IPS-15b (cell line): ENCODE results near the gene CD46.
A peak's percentile ranks its signal among the peaks of the same experiment; 100 is the strongest.
"Not testable (repeated sequence)": the region's sequence is repeated elsewhere in the genome, so short reads cannot be mapped to it uniquely, and the experiment has no call there.

Source experiments
- H3K27me3 ChIP-seq: one replicate; pipeline ENCODE4 v1.6.1; 2013; ENCODE audit warnings: low read length; ENCODE audit not compliant: control insufficient read depth, insufficient read depth
- H3K36me3 ChIP-seq: one replicate; pipeline ENCODE4 v1.6.1; 2013; ENCODE audit warnings: low read length; ENCODE audit not compliant: control insufficient read depth, insufficient read depth
- H3K4me1 ChIP-seq: one replicate; pipeline ENCODE4 v1.6.1; 2013; ENCODE audit warnings: mild to moderate bottlenecking, low read length; ENCODE audit not compliant: control insufficient read depth, insufficient read depth
- H3K4me3 ChIP-seq: one replicate; pipeline ENCODE4 v1.5.1; 2013; ENCODE audit warnings: low read depth, low read length
- H3K9ac ChIP-seq: one replicate; pipeline ENCODE4 v1.6.1; 2013; ENCODE audit warnings: low read depth, mild to moderate bottlenecking, low read length
- H3K9me3 ChIP-seq: one replicate; pipeline ENCODE4 v1.6.1; 2013; ENCODE audit warnings: mild to moderate bottlenecking, low read length; ENCODE audit not compliant: control insufficient read depth, insufficient read depth

Gene CD46

GRCh38 chr1:207754011-207754410, 2.2 kb downstream of the CD46 start:
- peak overlapping the region; percentile 99 for H3K4me3 ChIP-seq
- H3K9me3 ChIP-seq: no peaks in the 10 kb centered on the region
- H3K36me3 ChIP-seq: no peaks in the 10 kb centered on the region
- H3K9ac ChIP-seq: no peak overlapping the region
- H3K4me1 ChIP-seq: peaks cover 21% of the 10 kb centered on the region
- H3K27me3 ChIP-seq: no peaks in the 10 kb centered on the region

- Histone ChIP-seq H3K4me3 (no peak overlapping the region), H3K9ac (peak overlapping the region; percentile 0), H3K27me3 (no peaks in the 10 kb centered on the region), H3K9me3 (no peaks in the 10 kb centered on the region), H3K4me1 (peaks cover 21% of the 10 kb centered on the region), H3K36me3 (no peaks in the 10 kb centered on the region)
Measured at GRCh38 chr1:207754974-207755700, 3.3 kb downstream of the CD46 start.

DNA sequence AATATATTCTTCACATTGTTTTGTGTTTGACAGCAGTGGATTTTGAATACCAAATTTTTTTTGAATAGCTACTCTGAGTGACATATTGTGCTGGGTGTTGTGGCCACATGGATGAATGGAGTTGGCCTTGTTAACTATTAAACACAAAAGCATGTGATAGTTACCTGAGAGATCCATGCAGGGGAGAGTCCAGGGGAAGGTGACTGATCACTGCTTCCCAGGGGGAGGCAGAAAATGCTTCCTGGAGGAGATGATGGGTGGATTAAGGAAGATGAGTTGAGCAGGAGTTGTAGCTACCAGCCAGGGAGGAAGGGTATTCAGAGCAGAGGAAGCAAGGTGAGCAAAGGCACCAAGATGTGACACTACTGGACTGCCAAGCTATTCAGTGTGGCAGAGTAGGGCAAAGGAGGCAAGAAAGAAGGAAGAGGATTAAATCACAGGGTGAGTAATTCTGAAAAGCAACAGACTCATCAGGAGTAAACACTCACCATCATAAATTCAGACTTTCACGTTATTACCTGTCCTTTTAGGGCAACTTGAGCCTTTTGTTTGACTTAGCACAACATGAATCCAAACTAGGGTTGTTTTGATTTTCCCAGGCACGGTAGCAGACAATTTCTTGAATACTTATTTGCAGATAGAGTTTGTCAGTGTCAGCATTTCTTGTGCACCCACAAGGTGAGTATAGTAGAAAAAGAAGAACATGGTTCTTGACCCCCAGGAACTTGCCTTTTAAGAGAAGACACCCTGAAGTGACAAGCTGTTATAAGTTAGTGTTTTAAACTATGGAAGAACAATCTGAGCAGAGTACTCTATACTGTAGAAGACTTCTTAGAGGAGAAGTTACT, 4.2 kb downstream of the CD46 start:
- Histone ChIP-seq H3K9me3 (no peaks in the 10 kb centered on the region), H3K36me3 (peaks cover 3% of the 10 kb centered on the region), H3K27me3 (no peaks in the 10 kb centered on the region), H3K9ac (no peak overlapping the region), H3K4me3 (no peak overlapping the region), H3K4me1 (peaks cover 17% of the 10 kb centered on the region)

- no peaks in the 10 kb centered on the region for H3K4me1 ChIP-seq
- no peak overlapping the region for H3K9ac ChIP-seq
- H3K27me3 ChIP-seq: no peaks in the 10 kb centered on the region
- peaks cover 18% of the 10 kb centered on the region for H3K36me3 ChIP-seq
- H3K4me3 ChIP-seq: no peak overlapping the region
- H3K9me3 ChIP-seq: no peaks in the 10 kb centered on the region
Measured at GRCh38 chr1:207762622-207763021, 10.8 kb downstream of the CD46 start.

- H3K4me3 ChIP-seq: no peak overlapping the region
- peaks cover 18% of the 10 kb centered on the region for H3K36me3 ChIP-seq
- H3K9me3 ChIP-seq: no peaks in the 10 kb centered on the region
- H3K27me3 ChIP-seq: no peaks in the 10 kb centered on the region
- no peak overlapping the region for H3K9ac ChIP-seq
- no peaks in the 10 kb centered on the region for H3K4me1 ChIP-seq
Measured at GRCh38 chr1:207763091-207763490, 11.2 kb downstream of the CD46 start.

DNA sequence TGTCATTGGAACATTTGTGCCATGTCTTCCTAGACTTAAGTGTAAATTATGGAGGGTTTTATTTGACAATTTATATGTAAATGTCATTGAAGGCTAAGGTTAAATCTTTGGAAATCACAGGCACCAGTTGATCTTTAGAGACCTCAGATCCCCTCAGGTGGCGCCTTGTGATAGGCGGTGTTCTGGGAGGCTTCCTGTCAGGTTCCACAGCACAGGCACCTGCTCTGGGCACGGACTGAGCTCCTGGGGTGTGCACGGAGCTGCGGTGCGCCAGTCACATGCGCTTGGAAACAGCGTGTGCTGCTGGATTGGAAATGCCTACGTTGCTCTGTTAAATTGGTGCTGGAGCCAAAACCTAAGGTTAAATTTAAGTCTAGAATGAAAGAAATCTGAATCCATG, 12.1 kb downstream of the CD46 start:
- Histone ChIP-seq H3K4me3 (no peak overlapping the region), H3K9me3 (no peaks in the 10 kb centered on the region), H3K36me3 (peaks cover 22% of the 10 kb centered on the region), H3K27me3 (no peaks in the 10 kb centered on the region), H3K4me1 (no peaks in the 10 kb centered on the region), H3K9ac (no peak overlapping the region)

DNA sequence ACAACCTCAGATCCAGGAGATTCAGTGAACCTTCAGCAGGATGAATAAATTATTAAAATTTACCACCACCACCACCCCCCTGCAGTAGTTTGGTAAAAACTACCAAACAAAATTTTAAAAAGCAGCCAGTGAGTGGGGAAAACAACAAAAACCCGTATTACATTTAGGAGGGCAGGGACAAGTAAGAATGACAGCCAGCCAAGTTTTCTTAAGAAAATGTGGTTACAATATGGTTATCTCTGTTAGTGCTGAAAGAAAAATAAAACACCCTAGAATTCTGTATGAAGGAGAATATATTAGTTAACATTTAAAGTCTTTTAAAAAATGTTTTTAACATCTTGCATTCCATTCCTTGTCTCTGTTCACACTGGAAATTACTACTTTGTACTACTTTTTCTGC, 14.7 kb downstream of the CD46 start:
- Histone ChIP-seq H3K36me3 (peaks cover 19% of the 10 kb centered on the region), H3K4me1 (no peaks in the 10 kb centered on the region), H3K9me3 (no peaks in the 10 kb centered on the region), H3K27me3 (no peaks in the 10 kb centered on the region), H3K4me3 (no peak overlapping the region), H3K9ac (no peak overlapping the region)

GRCh38 chr1:207770514-207770913, 18.7 kb downstream of the CD46 start:
- H3K9ac ChIP-seq, H3K4me1 ChIP-seq, H3K27me3 ChIP-seq, H3K4me3 ChIP-seq, H3K36me3 ChIP-seq, H3K9me3 ChIP-seq: not testable (repeated sequence)

- not testable (repeated sequence) for H3K9me3 ChIP-seq, H3K4me1 ChIP-seq, H3K9ac ChIP-seq, H3K4me3 ChIP-seq, H3K27me3 ChIP-seq, H3K36me3 ChIP-seq
Measured at GRCh38 chr1:207776045-207776444, 24.2 kb downstream of the CD46 start.

DNA sequence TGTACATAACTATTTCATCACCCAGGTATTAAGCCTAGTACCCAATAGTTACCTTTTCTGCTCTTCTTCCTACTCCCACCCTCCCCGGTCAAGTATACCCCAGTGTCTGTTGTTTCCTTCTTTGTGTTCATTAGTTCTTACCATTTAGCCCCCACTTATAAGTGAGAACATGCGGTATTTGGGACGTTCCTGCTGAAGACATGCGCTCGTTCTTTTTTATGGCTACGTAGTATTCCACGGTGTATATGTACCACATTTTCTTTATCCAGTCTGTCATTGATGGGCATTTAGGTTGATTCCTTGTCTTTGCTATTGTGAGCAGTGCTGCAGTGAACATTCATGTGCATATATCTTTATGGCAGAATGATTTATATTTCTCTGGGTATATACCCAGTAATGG, 25.6 kb downstream of the CD46 start:
- H3K27me3 ChIP-seq, H3K4me1 ChIP-seq, H3K36me3 ChIP-seq, H3K4me3 ChIP-seq, H3K9me3 ChIP-seq, H3K9ac ChIP-seq: not testable (repeated sequence)

- peaks cover 8% of the 10 kb centered on the region for H3K36me3 ChIP-seq
- no peak overlapping the region for H3K9ac ChIP-seq
- no peaks in the 10 kb centered on the region for H3K4me1 ChIP-seq
Measured at GRCh38 chr1:207779008-207779407, 27.2 kb downstream of the CD46 start.

GRCh38 chr1:207781312-207781711, 29.5 kb downstream of the CD46 start:
- no peak overlapping the region for H3K9ac ChIP-seq
- H3K4me3 ChIP-seq: no peak overlapping the region
- H3K9me3 ChIP-seq: no peaks in the 10 kb centered on the region
- no peaks in the 10 kb centered on the region for H3K36me3 ChIP-seq
- no peaks in the 10 kb centered on the region for H3K4me1 ChIP-seq
- no peaks in the 10 kb centered on the region for H3K27me3 ChIP-seq

More at GRCh38 chr1:207779008-207779407, 27.2 kb downstream of the CD46 start:
- no peak overlapping the region for H3K4me3 ChIP-seq
- no peaks in the 10 kb centered on the region for H3K27me3 ChIP-seq
- no peaks in the 10 kb centered on the region for H3K9me3 ChIP-seq
